Esophagus squamous epithelium (tissue), 5 donors: ENCODE data around the gene PIBF1. TPM values are rescaled to one million over a fixed set of nuclear protein-coding genes. Genes with fewer than 3 reads are reported as not detected.

Experiments
- DNase-seq: peaks from one replicate; lab custom pipeline; 2025; lab: John Stamatoyannopoulos, UW
- H3K27ac ChIP-seq, 4 donors: fragments of 200-600 bp; sonication (generic); one replicate each; pipeline ENCODE4 v1.5.1; 2016 to 2019; ENCODE audit warnings: mild to moderate bottlenecking in 1 of 4
- H3K27me3 ChIP-seq, 4 donors: fragments of 200-600 bp; sonication (generic); 1 replicate in 3 of 4; 2 replicates in 1 of 4; pipeline versions ENCODE4 v1.5.1 to v1.6.0; 2017 to 2021; ENCODE audit warnings: antibody characterized with exemption in 1 of 4
- H3K36me3 ChIP-seq, 3 donors: fragments of 200-600 bp; sonication (generic); one replicate each; pipeline ENCODE4 v1.5.1; 2016 to 2019
- H3K4me1 ChIP-seq, 3 donors: fragments of 200-600 bp; sonication (generic); one replicate each; pipeline ENCODE4 v1.5.1; 2017 to 2019
- H3K4me3 ChIP-seq, 4 donors: fragments of 200-600 bp; sonication (generic); 1 replicate in 3 of 4; 2 replicates in 1 of 4; pipeline ENCODE4 v1.5.1; 2016 to 2019; ENCODE audit warnings: mild to moderate bottlenecking in 2 of 4, moderate library complexity in 1 of 4
- H3K9me3 ChIP-seq, 3 donors: fragments of 200-600 bp; sonication (generic); one replicate each; pipeline ENCODE4 v1.5.1; 2016 to 2019
- CTCF ChIP-seq, 6 experiments: fragments of 450-650 bp in 4 of 6; fragments of 200-600 bp in 2 of 6; sonication (generic) in 2 of 6; IDR thresholded peaks; one replicate each; pipeline ENCODE4 v1.5.1; 2016 to 2019; ENCODE audit warnings: antibody characterized with exemption in 6 of 6, mild to moderate bottlenecking in 4 of 6, moderate library complexity in 4 of 6
- POLR2A ChIP-seq, 4 donors: fragments of 450-650 bp; IDR thresholded peaks; one replicate each; pipeline ENCODE4 v1.6.1; 2017; ENCODE audit warnings: antibody characterized with exemption in 4 of 4, mild to moderate bottlenecking in 4 of 4, moderate library complexity in 3 of 4
- WGBS, 2 donors: methylation state at CpG; one replicate each; pipeline ENCODE4 v1.1.5; 2018; 5-methylcytosine and 5-hydroxymethylcytosine counted together
- intact Hi-C: fragments of 100-400 bp; cut with DNase I; formaldehyde crosslinking; loops from one replicate; pipeline ENCODE4 v1.15.0; 2022
- total RNA-seq, 4 donors: library from RNA; depleted of rRNA; stranded (reverse); fragments of >200 nt; gene quantifications; one replicate each; pipeline ENCODE4 v1.1.0, GENCODE V29; 2016
- donor health status: DM: yes; HTN: yes; CAD: no.

PIBF1 gene
- total RNA-seq, 4 donors from 2014 or later = 10.6 to 18.7 (median 11.9) TPM

- Histone ChIP-seq H3K4me3 (no peak overlapping the region), H3K4me1 (no peaks in the 10 kb centered on the region), H3K36me3 (peaks cover 0 to 89% (median 0%) of the 10 kb centered on the region in 3 donors), H3K27ac (no peak overlapping the region), H3K9me3 (no peaks in the 10 kb centered on the region), H3K27me3 (no peaks in the 10 kb centered on the region)
- intact Hi-C loops = no loop called here
- no peak for DNase-seq
- TF ChIP-seq POLR2A (IDR thresholded peaks at IDR 0.05) = no peak
- no peak for TF ChIP-seq CTCF (IDR thresholded peaks at IDR 0.05)
Observed at GRCh38 chr13:72751220-72751619, 30.7 kb upstream of the PIBF1 start.

- H3K4me3 ChIP-seq = no peak overlapping the region
- H3K36me3 ChIP-seq = peaks cover 3 to 91% (median 11%) of the 10 kb centered on the region in 3 donors
- H3K27ac ChIP-seq = no peak overlapping the region
- DNase-seq = no peak
- H3K4me1 ChIP-seq = no peaks in the 10 kb centered on the region
- no peaks in the 10 kb centered on the region for H3K27me3 ChIP-seq
- TF ChIP-seq POLR2A (IDR thresholded peaks at IDR 0.05) = no peak
- TF ChIP-seq CTCF (IDR thresholded peaks at IDR 0.05) = no peak
- H3K9me3 ChIP-seq = no peaks in the 10 kb centered on the region
- intact Hi-C loops = no loop called here
- WGBS, 2 donors = 47 to 56% methylated on average over 6 of the region's 6 CpGs
Observed at GRCh38 chr13:72754111-72754510, 27.8 kb upstream of the PIBF1 start.

GRCh38 chr13:72757792-72758535 lies 24.0 kb upstream of the PIBF1 start:
- Histone ChIP-seq H3K27me3 (no peaks in the 10 kb centered on the region), H3K36me3 (peaks cover 10 to 99% (median 35%) of the 10 kb centered on the region in 3 donors), H3K4me3 (no peak overlapping the region), H3K4me1 (no peaks in the 10 kb centered on the region), H3K9me3 (no peaks in the 10 kb centered on the region), H3K27ac (no peak overlapping the region)
- intact Hi-C loops = no loop called here
- WGBS, 2 donors = 57 to 70% methylated on average over 4 of the region's 4 CpGs
- TF ChIP-seq POLR2A (IDR thresholded peaks at IDR 0.05) (no peak), CTCF (IDR thresholded peaks at IDR 0.05) (no peak)
- DNase-seq = no peak

- no peaks in the 10 kb centered on the region for H3K9me3 ChIP-seq
- no peak overlapping the region for H3K27ac ChIP-seq
- H3K27me3 ChIP-seq = no peaks in the 10 kb centered on the region
- no peak for DNase-seq
- H3K4me3 ChIP-seq = no peak overlapping the region
- H3K36me3 ChIP-seq = peaks cover 10 to 99% (median 38%) of the 10 kb centered on the region in 3 donors
- intact Hi-C loops = no loop called here
- TF ChIP-seq CTCF (IDR thresholded peaks at IDR 0.05) (no peak), POLR2A (IDR thresholded peaks at IDR 0.05) (no peak)
- no peaks in the 10 kb centered on the region for H3K4me1 ChIP-seq
- 83 to 87% methylated on average over 3 of the region's 3 CpGs for WGBS, 2 donors
Observed at GRCh38 chr13:72760189-72760588, 21.7 kb upstream of the PIBF1 start.

- H3K9me3 ChIP-seq = no peaks in the 10 kb centered on the region
- no peak overlapping the region for H3K27ac ChIP-seq
- no peak for TF ChIP-seq POLR2A (IDR thresholded peaks at IDR 0.05)
- no peak for TF ChIP-seq CTCF (IDR thresholded peaks at IDR 0.05)
- peaks cover 7 to 100% (median 53%) of the 10 kb centered on the region in 3 donors for H3K36me3 ChIP-seq
- intact Hi-C loops = no loop called here
- H3K4me1 ChIP-seq = no peaks in the 10 kb centered on the region
- DNase-seq = no peak
- no peaks in the 10 kb centered on the region for H3K27me3 ChIP-seq
- H3K4me3 ChIP-seq = no peak overlapping the region
- WGBS, 2 donors = 64 to 68% methylated on average over 2 of the region's 2 CpGs
Observed at GRCh38 chr13:72763411-72763810, 18.5 kb upstream of the PIBF1 start.
